A549 (cell line): ENCODE results near the gene MECR. TPM values are rescaled to one million over a fixed set of nuclear protein-coding genes. Genes with fewer than 3 reads are reported as not detected.

Experiments used
- ATAC-seq, 2 experiments: fragments of 200-7000 bp in 1 of 2; fragments of >200 bp in 1 of 2; cut with Nextera tagmentation in 1 of 2; cut with Tn5 transposase in 1 of 2; 3 replicates each; pipeline versions ENCODE4 v1.8.0 to v1.9.1; 2018 to 2020; ENCODE audit warnings: mild to moderate bottlenecking in 1 of 2, moderate library complexity in 1 of 2
- CTCF ChIA-PET: fragments of 300-600 bp; sonication (Branson Sonifier 250); formaldehyde crosslinking; extraction: SDS; loops from one replicate; lab custom pipeline; 2021; ENCODE audit warnings: antibody characterized with exemption, inconsistent platforms; lab: Yijun Ruan, JAX
- POLR2A ChIA-PET: fragments of 350-600 bp; formaldehyde crosslinking; extraction: SDS; loops from one replicate; lab custom pipeline; 2021; ENCODE audit warnings: antibody characterized with exemption, inconsistent platforms; lab: Yijun Ruan, JAX
- DNase-seq, 2 experiments: peaks; one replicate each; pipeline versions ENCODE4 v3.0.0 to v3.0.0-alpha.2; 2011 to 2016; ENCODE audit warnings: low read depth in 1 of 2, low spot score in 1 of 2
- FAIRE-seq: peaks from 2 replicates; lab custom pipeline; 2011; peaks lifted over from hg19 to GRCh38; lab: Jason Lieb, UNC
- H3K27ac ChIP-seq, 2 experiments: fragments of >200 bp; sonication (Bioruptor Twin); formaldehyde crosslinking; 3 replicates each; pipeline ENCODE4 v1.5.1; 2016 to 2017
- H3K4me1 ChIP-seq: fragments of >200 bp; sonication (Bioruptor Twin); formaldehyde crosslinking; 3 replicates; pipeline ENCODE4 v1.6.1; 2016
- H3K4me2 ChIP-seq: fragments of >200 bp; sonication (Bioruptor Twin); formaldehyde crosslinking; 3 replicates; pipeline ENCODE4 v1.6.1; 2016
- H3K4me3 ChIP-seq: fragments of >200 bp; sonication (Bioruptor Twin); formaldehyde crosslinking; 3 replicates; pipeline ENCODE4 v1.5.1; 2016
- H3K9me3 ChIP-seq: fragments of >200 bp; sonication (Bioruptor Twin); formaldehyde crosslinking; 3 replicates; pipeline ENCODE4 v1.6.1; 2016
- BCL3 ChIP-seq: fragments of >200 bp; sonication (Bioruptor Twin); formaldehyde crosslinking; IDR thresholded peaks from 3 replicates; pipeline ENCODE4 v1.6.1; 2016
- CBX8 ChIP-seq: fragments of 200-600 bp; sonication (generic); IDR thresholded peaks from 2 replicates; pipeline ENCODE4 v1.6.1; 2016
- EHF ChIP-seq: fragments of 250-450 bp; sonication (Bioruptor Pico); IDR thresholded peaks from 2 replicates; pipeline ENCODE4 v1.5.0; 2020; ENCODE audit warnings: mild to moderate bottlenecking
- EHMT2 ChIP-seq: fragments of 200-600 bp; sonication (generic); IDR thresholded peaks from 2 replicates; pipeline ENCODE4 v1.6.1; 2016; ENCODE audit warnings: antibody characterized with exemption, low read depth, mild to moderate bottlenecking, moderate library complexity
- ESRRA ChIP-seq: fragments of 150-350 bp; IDR thresholded peaks from 2 replicates; pipeline ENCODE4 v1.6.1; 2014; ENCODE audit warnings: mild to moderate bottlenecking, low read length, borderline replicate concordance
- FOSL2 ChIP-seq, 2 experiments: fragments of 450-650 bp in 1 of 2; fragments of >200 bp in 1 of 2; sonication (Bioruptor Twin) in 1 of 2; formaldehyde crosslinking; IDR thresholded peaks; 2 replicates each; pipeline versions ENCODE4 v1.5.0 to v1.6.1; 2016 to 2020; ENCODE audit warnings: mild to moderate bottlenecking in 1 of 2, moderate library complexity in 1 of 2
- HOXA7 ChIP-seq: fragments of 250-450 bp; sonication (Bioruptor Pico); IDR thresholded peaks from 2 replicates; pipeline ENCODE4 v1.5.0; 2020; ENCODE audit warnings: mild to moderate bottlenecking, moderate library complexity
- HOXB5 ChIP-seq: fragments of 250-450 bp; sonication (Bioruptor Pico); IDR thresholded peaks from 2 replicates; pipeline ENCODE4 v1.5.0; 2020; ENCODE audit warnings: mild to moderate bottlenecking, moderate library complexity
- JUN ChIP-seq, 2 experiments: fragments of >200 bp; sonication (Bioruptor Twin); formaldehyde crosslinking; IDR thresholded peaks; 2 replicates in 1 of 2; 3 replicates in 1 of 2; pipeline ENCODE4 v1.6.1; 2016 to 2017
- JUNB ChIP-seq: fragments of >200 bp; sonication (Bioruptor Twin); formaldehyde crosslinking; IDR thresholded peaks from 2 replicates; pipeline ENCODE4 v1.6.1; 2016
- NFE2L2 ChIP-seq: fragments of 150-350 bp; conservative IDR thresholded peaks from 2 replicates; pipeline ENCODE4 v1.6.1; 2014; ENCODE audit warnings: low read length
- NPAS2 ChIP-seq: fragments of 250-450 bp; sonication (Bioruptor Pico); IDR thresholded peaks from 2 replicates; pipeline ENCODE4 v1.8.0; 2022; ENCODE audit warnings: mild to moderate bottlenecking, moderate library complexity, borderline replicate concordance
- PHF8 ChIP-seq: fragments of 200-600 bp; sonication (generic); IDR thresholded peaks from 2 replicates; pipeline ENCODE4 v1.6.1; 2016; ENCODE audit warnings: low read depth, mild to moderate bottlenecking, antibody characterized with exemption, moderate library complexity, borderline replicate concordance
- RARB ChIP-seq: fragments of 250-450 bp; sonication (Bioruptor Pico); IDR thresholded peaks from 2 replicates; pipeline ENCODE4 v1.8.0; 2021; ENCODE audit warnings: mild to moderate bottlenecking, moderate library complexity
- RFX5 ChIP-seq: fragments of 450-650 bp; IDR thresholded peaks from 2 replicates; pipeline ENCODE4 v1.7.1; 2014; ENCODE audit warnings: antibody characterized with exemption, mild to moderate bottlenecking, moderate library complexity
- SMC3 ChIP-seq: fragments of >200 bp; sonication (Bioruptor Twin); formaldehyde crosslinking; IDR thresholded peaks from 3 replicates; pipeline ENCODE4 v1.6.1; 2018; ENCODE audit warnings: inconsistent platforms
- SREBF2 ChIP-seq: fragments of 450-650 bp; IDR thresholded peaks from 2 replicates; pipeline ENCODE4 v1.6.1; 2014; ENCODE audit warnings: mild to moderate bottlenecking, moderate library complexity
- TFCP2L1 ChIP-seq: fragments of 250-450 bp; sonication (Bioruptor Pico); IDR thresholded peaks from 2 replicates; pipeline ENCODE4 v1.5.0; 2021; ENCODE audit warnings: mild to moderate bottlenecking
- ZNF302 ChIP-seq: fragments of 250-450 bp; sonication (Bioruptor Pico); IDR thresholded peaks from 2 replicates; pipeline ENCODE4 v1.9.0; 2021; ENCODE audit warnings: inconsistent platforms, mild to moderate bottlenecking, moderate library complexity
- WGBS: methylation state at CpG from one replicate; pipeline ENCODE4 v1.1.6; 2017; ENCODE audit errors: missing lambda C conversion rate; 5-methylcytosine and 5-hydroxymethylcytosine counted together
- polyA plus RNA-seq, 4 experiments: library from polyadenylated mRNA; depleted of rRNA in 3 of 4; stranded (reverse); fragments of >200 nt; fragmentation: RNase III in 1 of 4; extraction: RNeasy Plus Mini Kit Qiagen cat#74134 plus additional on column Dnase treatment in 1 of 4; gene quantifications; 2 replicates in 3 of 4; 3 replicates in 1 of 4; pipeline ENCODE4 v1.2.3, GENCODE V29; 2011 to 2017
- TF ChIP-seq, protein P1 (sequence below): IDR thresholded peaks from 2 replicates; pipeline ENCODE4 v1.6.1; 2012; ENCODE audit warnings: low read depth, borderline replicate concordance
- TF ChIP-seq, protein P2 (sequence below): IDR thresholded peaks from 2 replicates; pipeline ENCODE4 v1.6.1; 2012
- TF ChIP-seq, protein P3 (sequence below): fragments of 150-350 bp; IDR thresholded peaks from 2 replicates; pipeline ENCODE4 v1.6.1; 2014; ENCODE audit warnings: low read depth, mild to moderate bottlenecking, low read length
- TF ChIP-seq, protein P4 (sequence below): fragments of >200 bp; sonication (Bioruptor Twin); formaldehyde crosslinking; IDR thresholded peaks from 2 replicates; pipeline ENCODE4 v1.6.1; 2016
- TF ChIP-seq, protein P5 (sequence below): fragments of 250-450 bp; sonication (Bioruptor Pico); IDR thresholded peaks from 2 replicates; pipeline ENCODE4 v1.5.0; 2021; ENCODE audit warnings: mild to moderate bottlenecking, moderate library complexity, borderline replicate concordance
- TF ChIP-seq, protein P6 (sequence below): fragments of 250-450 bp; sonication (Bioruptor Pico); IDR thresholded peaks from 2 replicates; pipeline ENCODE4 v1.5.0; 2020; ENCODE audit warnings: low read depth, mild to moderate bottlenecking, moderate library complexity

The MECR gene
- polyA plus RNA-seq, 2 of the 4 experiments (the other 2 are of a cell fraction) = 14.2 to 21.4 TPM

DNA sequence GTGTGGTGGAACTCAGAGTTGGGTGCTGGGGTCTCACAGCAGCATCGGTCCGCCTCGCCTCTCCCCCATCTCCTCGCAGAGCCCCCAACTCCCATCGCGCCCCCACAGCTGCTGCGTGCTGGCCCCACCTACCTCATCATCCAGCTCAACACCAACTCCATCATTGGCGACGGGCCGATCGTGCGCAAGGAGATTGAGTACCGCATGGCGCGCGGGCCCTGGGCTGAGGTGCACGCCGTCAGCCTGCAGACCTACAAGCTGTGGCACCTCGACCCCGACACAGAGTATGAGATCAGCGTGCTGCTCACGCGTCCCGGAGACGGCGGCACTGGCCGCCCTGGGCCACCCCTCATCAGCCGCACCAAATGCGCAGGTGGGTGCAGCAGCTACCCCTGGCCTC, 29.8 kb upstream of the MECR start (continued):
- TF ChIP-seq, protein P1, sequence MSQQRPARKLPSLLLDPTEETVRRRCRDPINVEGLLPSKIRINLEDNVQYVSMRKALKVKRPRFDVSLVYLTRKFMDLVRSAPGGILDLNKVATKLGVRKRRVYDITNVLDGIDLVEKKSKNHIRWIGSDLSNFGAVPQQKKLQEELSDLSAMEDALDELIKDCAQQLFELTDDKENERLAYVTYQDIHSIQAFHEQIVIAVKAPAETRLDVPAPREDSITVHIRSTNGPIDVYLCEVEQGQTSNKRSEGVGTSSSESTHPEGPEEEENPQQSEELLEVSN = no peak
- TF ChIP-seq SREBF2 = no peak
- TF ChIP-seq, protein P2, sequence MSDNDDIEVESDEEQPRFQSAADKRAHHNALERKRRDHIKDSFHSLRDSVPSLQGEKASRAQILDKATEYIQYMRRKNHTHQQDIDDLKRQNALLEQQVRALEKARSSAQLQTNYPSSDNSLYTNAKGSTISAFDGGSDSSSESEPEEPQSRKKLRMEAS = no peak
- no peak for TF ChIP-seq EHMT2
- TF ChIP-seq TFCP2L1 (CRISPR knock-in tag) = no peak
- TF ChIP-seq JUN (IDR thresholded peaks at IDR 0.05) = no peak
- no peak for TF ChIP-seq HOXB5
- TF ChIP-seq FOSL2 (IDR thresholded peaks at IDR 0.05) = no peak
- no peak for TF ChIP-seq FOSL2 (CRISPR knock-in tag; IDR thresholded peaks at IDR 0.05)

DNA sequence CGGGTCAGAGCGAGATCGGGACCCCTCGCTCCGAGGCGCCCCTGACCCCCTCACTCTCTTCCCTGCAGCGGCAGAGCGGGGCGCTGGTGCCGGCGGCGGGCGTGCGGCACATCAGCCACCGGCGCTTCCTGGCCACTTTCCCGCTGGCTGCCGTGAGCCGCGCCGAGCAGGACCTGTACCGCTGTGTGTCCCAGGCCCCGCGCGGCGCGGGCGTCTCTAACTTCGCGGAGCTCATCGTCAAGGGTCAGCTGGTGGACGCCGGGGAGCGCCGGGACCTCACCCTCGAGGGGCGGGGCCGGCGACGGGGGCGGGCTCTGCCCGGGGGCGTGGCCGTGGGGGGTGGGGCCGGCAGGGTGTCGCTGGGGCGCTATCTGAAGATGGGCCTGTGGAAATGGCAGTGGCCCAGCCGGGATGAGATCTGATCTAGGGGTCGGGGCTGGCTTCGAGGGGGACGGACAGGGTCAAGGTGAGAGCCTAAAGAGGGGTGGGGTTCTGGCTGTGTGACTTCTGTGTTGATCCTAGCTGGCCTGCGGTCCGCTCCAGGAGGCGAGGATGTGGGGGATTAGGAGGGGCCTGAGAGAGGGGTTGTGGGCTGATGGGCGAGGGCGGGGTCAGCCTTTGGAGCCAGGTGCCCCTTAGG, 29.2 kb upstream of the MECR start:
- no peak overlapping the region for H3K4me3 ChIP-seq
- ChIA-PET POLR2A (no interaction called here), CTCF (no interaction called here)
- WGBS = 96% methylated on average over 25 of the region's 56 CpGs
- peaks cover 28% of the 10 kb centered on the region for H3K4me1 ChIP-seq
- no peak overlapping the region for H3K27ac ChIP-seq
- no peak for ATAC-seq
- DNase-seq = no peak
- H3K4me2 ChIP-seq = no peak overlapping the region
- no peak for FAIRE-seq
- H3K9me3 ChIP-seq = no peaks in the 10 kb centered on the region
- TF ChIP-seq BCL3 = no peak
- no peak for TF ChIP-seq RARB
- TF ChIP-seq, protein P3, sequence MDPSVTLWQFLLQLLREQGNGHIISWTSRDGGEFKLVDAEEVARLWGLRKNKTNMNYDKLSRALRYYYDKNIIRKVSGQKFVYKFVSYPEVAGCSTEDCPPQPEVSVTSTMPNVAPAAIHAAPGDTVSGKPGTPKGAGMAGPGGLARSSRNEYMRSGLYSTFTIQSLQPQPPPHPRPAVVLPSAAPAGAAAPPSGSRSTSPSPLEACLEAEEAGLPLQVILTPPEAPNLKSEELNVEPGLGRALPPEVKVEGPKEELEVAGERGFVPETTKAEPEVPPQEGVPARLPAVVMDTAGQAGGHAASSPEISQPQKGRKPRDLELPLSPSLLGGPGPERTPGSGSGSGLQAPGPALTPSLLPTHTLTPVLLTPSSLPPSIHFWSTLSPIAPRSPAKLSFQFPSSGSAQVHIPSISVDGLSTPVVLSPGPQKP = no peak
- no peak for TF ChIP-seq NPAS2 (CRISPR knock-in tag)
- no peak for TF ChIP-seq EHF
- TF ChIP-seq, protein P4, sequence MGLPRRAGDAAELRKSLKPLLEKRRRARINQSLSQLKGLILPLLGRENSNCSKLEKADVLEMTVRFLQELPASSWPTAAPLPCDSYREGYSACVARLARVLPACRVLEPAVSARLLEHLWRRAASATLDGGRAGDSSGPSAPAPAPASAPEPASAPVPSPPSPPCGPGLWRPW = no peak
- no peak for TF ChIP-seq CBX8
- no peak for TF ChIP-seq ESRRA
- no peak for TF ChIP-seq EHMT2
- TF ChIP-seq ZNF302 (CRISPR knock-in tag) = no peak
- TF ChIP-seq, protein P5, sequence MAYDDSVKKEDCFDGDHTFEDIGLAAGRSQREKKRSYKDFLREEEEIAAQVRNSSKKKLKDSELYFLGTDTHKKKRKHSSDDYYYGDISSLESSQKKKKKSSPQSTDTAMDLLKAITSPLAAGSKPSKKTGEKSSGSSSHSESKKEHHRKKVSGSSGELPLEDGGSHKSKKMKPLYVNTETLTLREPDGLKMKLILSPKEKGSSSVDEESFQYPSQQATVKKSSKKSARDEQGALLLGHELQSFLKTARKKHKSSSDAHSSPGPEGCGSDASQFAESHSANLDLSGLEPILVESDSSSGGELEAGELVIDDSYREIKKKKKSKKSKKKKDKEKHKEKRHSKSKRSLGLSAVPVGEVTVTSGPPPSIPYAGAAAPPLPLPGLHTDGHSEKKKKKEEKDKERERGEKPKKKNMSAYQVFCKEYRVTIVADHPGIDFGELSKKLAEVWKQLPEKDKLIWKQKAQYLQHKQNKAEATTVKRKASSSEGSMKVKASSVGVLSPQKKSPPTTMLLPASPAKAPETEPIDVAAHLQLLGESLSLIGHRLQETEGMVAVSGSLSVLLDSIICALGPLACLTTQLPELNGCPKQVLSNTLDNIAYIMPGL = no peak
- TF ChIP-seq PHF8 = no peak
- no peak for TF ChIP-seq HOXA7
- TF ChIP-seq, protein P6, sequence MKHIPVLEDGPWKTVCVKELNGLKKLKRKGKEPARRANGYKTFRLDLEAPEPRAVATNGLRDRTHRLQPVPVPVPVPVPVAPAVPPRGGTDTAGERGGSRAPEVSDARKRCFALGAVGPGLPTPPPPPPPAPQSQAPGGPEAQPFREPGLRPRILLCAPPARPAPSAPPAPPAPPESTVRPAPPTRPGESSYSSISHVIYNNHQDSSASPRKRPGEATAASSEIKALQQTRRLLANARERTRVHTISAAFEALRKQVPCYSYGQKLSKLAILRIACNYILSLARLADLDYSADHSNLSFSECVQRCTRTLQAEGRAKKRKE (CRISPR knock-in tag) = no peak
- TF ChIP-seq SMC3 = no peak
- no peak for TF ChIP-seq FOSL2 (IDR thresholded peaks at IDR 0.05)
- TF ChIP-seq FOSL2 (CRISPR knock-in tag; IDR thresholded peaks at IDR 0.05) = no peak
- TF ChIP-seq RFX5 = no peak
- TF ChIP-seq NFE2L2 = no peak
- no peak for TF ChIP-seq JUNB
